Heart left ventricle (tissue), 13 donors: ENCODE results near the gene SYCP2L.

ENCODE experiments used
- CTCF ChIP-seq, 12 donors: fragments of 200-600 bp; sonication (generic) in 4 of 12; IDR thresholded peaks; one replicate each; pipeline versions ENCODE4 v1.5.0 to v1.8.0; 2018 to 2022; ENCODE audit warnings: antibody characterized with exemption in 12 of 12, mild to moderate bottlenecking in 5 of 12
- POLR2A ChIP-seq, 2 donors: fragments of 450-650 bp; IDR thresholded peaks; one replicate each; pipeline ENCODE4 v1.6.1; 2017; ENCODE audit warnings: antibody characterized with exemption in 2 of 2, mild to moderate bottlenecking in 2 of 2, moderate library complexity in 2 of 2
- donor health status: ischemic (EF 13 %, LVEDD 7.1; RV severe dilation, severe dysfunction).
- donor health status: DM: no; HTN: yes; CAD: no.
- donor health status: DM: no; HTN: no; CAD: no.
- donor health status: ischemic (EF 25% LVEDD 6.9; RV normal size, moderate dysfunction).
- donor health status: ischemic (EF 25% LVEDD 5.7; RV mildly dilated, moderate dysfunction).
- donor health status: ischemic (EF 35%, LVEDD 5.7; RV mildly dilated, moderate dysfunction).
- donor health status: nonischemic (EF 11% LVEDD 7.7; RV severe dilation, severe dysfunction).
- donor health status: DM: yes; HTN: yes; CAD: no.
- donor health status: PGD.
- donor health status: ischemic (EF 29% LVEDD 5.4; RV normal size, mild dysfunction).
- donor health status: nonischemic (EF 23%, LVEDD 6.1; RV moderate dilation, normal function).

DNA sequence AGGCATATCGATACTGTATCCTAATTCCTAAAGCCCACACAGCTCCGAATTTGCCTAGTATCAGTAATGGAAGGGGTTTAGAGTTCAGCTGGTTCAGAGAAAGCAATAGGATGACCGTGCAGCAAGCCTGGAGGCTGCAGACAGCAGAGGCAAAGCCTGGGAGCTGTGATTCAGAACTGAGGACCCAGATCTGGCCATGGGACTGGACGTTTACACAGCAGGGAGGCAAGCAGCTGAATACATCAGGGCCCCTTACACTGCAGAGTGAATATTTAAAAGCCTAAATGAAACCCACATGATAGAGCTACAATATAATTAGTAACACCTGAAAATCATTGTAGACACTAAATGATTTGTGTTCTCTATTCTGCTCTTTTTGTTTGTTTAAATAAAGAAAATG lies 119.2 kb downstream of the SYCP2L start:
- no peak for TF ChIP-seq CTCF (IDR thresholded peaks at IDR 0.05)
- TF ChIP-seq POLR2A (IDR thresholded peaks at IDR 0.05), result no peak
